Endothelial cell of umbilical vein (primary cell): ENCODE data around the gene OLIG1. TPM values are rescaled to one million over a fixed set of nuclear protein-coding genes. Genes with fewer than 3 reads are reported as not detected.

Source experiments
- BruUV-seq: library from RNA; stranded (reverse); fragments of 400-500 nt; replicated peaks from 2 replicates; lab custom pipeline; 2021; lab: Mats Ljungman, UMichigan
- CTCF ChIA-PET: fragments of 300-600, 350-600 bp; sonication (Branson Sonifier 250); formaldehyde crosslinking; loops from one replicate; lab custom pipeline; 2021; ENCODE audit warnings: antibody characterized with exemption, inconsistent platforms; lab: Charles Lee
- POLR2A ChIA-PET: fragments of 300-600, 350-600 bp; sonication (Branson Sonifier 250); formaldehyde crosslinking; loops from one replicate; lab custom pipeline; 2021; ENCODE audit warnings: antibody characterized with exemption, inconsistent platforms; lab: Charles Lee
- DNase-seq: peaks from one replicate; pipeline ENCODE4 v3.0.0-alpha.2; 2011; ENCODE audit warnings: low read depth, low spot score
- FAIRE-seq: peaks from 2 replicates; lab custom pipeline; 2011; peaks lifted over from hg19 to GRCh38; lab: Jason Lieb, UNC
- H2AFZ ChIP-seq: 2 replicates; pipeline ENCODE4 v1.6.0; 2012; ENCODE audit warnings: low read depth, low read length, control low read depth, inconsistent platforms
- H3K27ac ChIP-seq: 2 replicates; pipeline ENCODE4 v1.5.1; 2011; ENCODE audit warnings: low read depth, mild to moderate bottlenecking, control low read depth, low read length, moderate library complexity; ENCODE audit not compliant: insufficient read depth
- H3K27me3 ChIP-seq, 2 experiments: 2 replicates each; pipeline versions ENCODE4 v1.6.0 to v1.6.1; 2011; ENCODE audit warnings: low read length in 2 of 2, mixed read lengths in 1 of 2; ENCODE audit not compliant: control insufficient read depth in 2 of 2, insufficient read depth in 2 of 2
- H3K36me3 ChIP-seq, 2 experiments: 2 replicates in 1 of 2; 3 replicates in 1 of 2; pipeline ENCODE4 v1.5.1; 2011; ENCODE audit warnings: low read length in 2 of 2, mild to moderate bottlenecking in 1 of 2, moderate library complexity in 1 of 2; ENCODE audit not compliant: control insufficient read depth in 2 of 2, insufficient read depth in 2 of 2; ENCODE audit errors: extremely low read depth in 1 of 2
- H3K4me1 ChIP-seq: 3 replicates; pipeline ENCODE4 v1.5.1; 2011; ENCODE audit warnings: mild to moderate bottlenecking, low read length; ENCODE audit not compliant: control insufficient read depth, insufficient read depth; ENCODE audit errors: extremely low read depth
- H3K4me2 ChIP-seq: 2 replicates; pipeline ENCODE4 v1.6.1; 2011; ENCODE audit warnings: low read length, control low read depth, mixed read lengths; ENCODE audit not compliant: insufficient read depth
- H3K4me3 ChIP-seq, 3 experiments: fragments of 200-600 bp in 1 of 3; sonication (generic), shearing (Covaris generic) in 1 of 3; replicated peaks in 1 of 3; 2 replicates each; pipeline ENCODE4 v1.5.1; 2011 to 2016; ENCODE audit warnings: control low read depth in 3 of 3, low read length in 3 of 3, mild to moderate bottlenecking in 2 of 3, inconsistent platforms in 1 of 3, low read depth in 1 of 3, moderate library complexity in 1 of 3; ENCODE audit not compliant: insufficient read depth in 1 of 3
- H3K79me2 ChIP-seq: 2 replicates; pipeline ENCODE4 v1.6.0; 2012; ENCODE audit warnings: low read length, inconsistent platforms; ENCODE audit not compliant: control insufficient read depth, insufficient read depth
- H3K9ac ChIP-seq: replicated peaks from 2 replicates; pipeline ENCODE3; 2011; ENCODE audit warnings: low read length, control low read depth; ENCODE audit not compliant: insufficient read depth; ENCODE audit errors: extremely low read depth
- H3K9me1 ChIP-seq: replicated peaks from 3 replicates; pipeline ENCODE4 v1.6.0; 2011; ENCODE audit warnings: mild to moderate bottlenecking, low read length; ENCODE audit not compliant: control insufficient read depth, insufficient read depth; ENCODE audit errors: extremely low read depth
- H3K9me3 ChIP-seq: replicated peaks from 2 replicates; pipeline ENCODE4 v1.5.1; 2012; ENCODE audit warnings: low read length, inconsistent platforms; ENCODE audit not compliant: control insufficient read depth, insufficient read depth
- H4K20me1 ChIP-seq: replicated peaks from 2 replicates; pipeline ENCODE3; 2011; ENCODE audit warnings: mild to moderate bottlenecking, low read length; ENCODE audit not compliant: control insufficient read depth, insufficient read depth; ENCODE audit errors: extremely low read depth
- EZH2 ChIP-seq: IDR thresholded peaks from 2 replicates; pipeline ENCODE4 v1.6.1; 2012; ENCODE audit warnings: borderline replicate concordance, low read depth, mild to moderate bottlenecking, moderate library complexity, low read length, inconsistent platforms; ENCODE audit not compliant: severe bottlenecking
- FOS ChIP-seq: IDR thresholded peaks from 2 replicates; pipeline ENCODE4 v1.6.1; 2011; ENCODE audit warnings: mild to moderate bottlenecking, low read length, moderate library complexity, borderline replicate concordance; ENCODE audit not compliant: insufficient read depth
- GATA2 ChIP-seq: IDR thresholded peaks from 2 replicates; pipeline ENCODE4 v1.7.0; 2011; ENCODE audit warnings: low read depth, mild to moderate bottlenecking, moderate library complexity, mixed read lengths, low read length; ENCODE audit not compliant: insufficient read length, insufficient read depth
- JUN ChIP-seq: IDR thresholded peaks from 2 replicates; pipeline ENCODE4 v1.6.1; 2011; ENCODE audit warnings: borderline replicate concordance, low read depth; ENCODE audit not compliant: insufficient read length, insufficient read depth
- MYC ChIP-seq: IDR thresholded peaks from one replicate; pipeline ENCODE4 v1.6.1; 2011; ENCODE audit warnings: mild to moderate bottlenecking, low read depth, low read length
- POLR2AphosphoS5 ChIP-seq: IDR thresholded peaks from 2 replicates; pipeline ENCODE4 v1.6.1; 2012; ENCODE audit warnings: low read depth, mild to moderate bottlenecking, control low read depth, low read length, moderate library complexity; ENCODE audit not compliant: insufficient read depth
- dilution Hi-C: fragments of 300-500 bp; cut with MboI; formaldehyde crosslinking; loops from one replicate; pipeline ENCODE4 v1.15.0; 2019; ENCODE audit warnings: low sequenced_read_pairs; ENCODE audit not compliant: extremely low pct_ligation_motif_present
- intact Hi-C: fragments of 100-400 bp; cut with micrococcal nuclease; formaldehyde crosslinking; loops from one replicate; pipeline ENCODE4 v1.10.0; 2022
- polyA plus RNA-seq, 4 experiments: library from polyadenylated mRNA; depleted of rRNA in 3 of 4; stranded (reverse) in 3 of 4; unstranded in 1 of 4; fragments of >200 nt; gene quantifications; 2 replicates each; pipeline versions ENCODE4 v1.2.1 to v1.2.3, GENCODE V29; 2011 to 2012; ENCODE audit warnings: missing spikeins in 1 of 4
- total RNA-seq: library from RNA; stranded (reverse); gene quantifications from 2 replicates; pipeline ENCODE4 v1.2.3, GENCODE V29; 2021
- TF ChIP-seq, protein P1 (sequence below), 2 donors: IDR thresholded peaks; 1 replicate in 1 of 2; 2 replicates in 1 of 2; pipeline ENCODE4 v1.5.1; 2011; ENCODE audit warnings: low read length in 2 of 2, mild to moderate bottlenecking in 2 of 2, moderate library complexity in 2 of 2, control low read depth in 1 of 2, inconsistent platforms in 1 of 2, low read depth in 1 of 2; ENCODE audit not compliant: insufficient read depth in 1 of 2; ENCODE audit errors: extremely low read depth in 1 of 2
- TF ChIP-seq, protein P2 (sequence below): IDR thresholded peaks from 2 replicates; pipeline ENCODE4 v1.6.1; 2011; ENCODE audit not compliant: insufficient read depth, insufficient read length

The OLIG1 gene
- total and polyA plus RNA-seq, 2 donors (not counting 3 experiments of a cell fraction or from before 2014, with no cell fraction given): not detected

GRCh38 chr21:33037501-33037900 lies 32.4 kb upstream of the OLIG1 start:
- Histone ChIP-seq H3K9me3 (no peaks in the 10 kb centered on the region), H3K27me3 (peaks cover 21 to 23% of the 10 kb centered on the region in 2 experiments), H3K27ac (no peak overlapping the region), H3K4me2 (peak overlapping the region; percentile 57), H3K4me1 (peaks cover 20% of the 10 kb centered on the region), H3K9me1 (no peaks in the 10 kb centered on the region), H4K20me1 (no peaks in the 10 kb centered on the region), H3K79me2 (no peaks in the 10 kb centered on the region), H3K4me3 (no peak overlapping the region), H2AFZ (peak overlapping the region; percentile 33), H3K9ac (no peak overlapping the region), H3K36me3 (no peaks in the 10 kb centered on the region)
- ChIA-PET CTCF (interaction anchor here (0.9 to 1.9 kb wide), 3 partner anchors 11 to 90 kb away, joined by 3 to 5 read pairs (median 4); no protein-coding TSS in a partner anchor), POLR2A (no interaction called here)
- dilution Hi-C loops: no loop called here
- BruUV-seq: no TSS peak
- TF ChIP-seq POLR2AphosphoS5 (no peak), MYC (no peak), GATA2 (peak; percentile 55), FOS (no peak)
- FAIRE-seq (peak; percentile 80), DNase-seq (peak; percentile 15)
- intact Hi-C loops: no loop called here

GRCh38 chr21:33039536-33039935 lies 30.4 kb upstream of the OLIG1 start:
- POLR2A ChIA-PET: no interaction called here
- Histone ChIP-seq H3K79me2 (no peaks in the 10 kb centered on the region), H3K36me3 (no peaks in the 10 kb centered on the region), H3K4me1 (peaks cover 30% of the 10 kb centered on the region), H3K27me3 (peaks cover 3 to 5% of the 10 kb centered on the region in 2 experiments), H2AFZ (no peak overlapping the region), H3K27ac (no peak overlapping the region), H3K9me1 (no peaks in the 10 kb centered on the region), H3K4me2 (no peak overlapping the region), H4K20me1 (no peaks in the 10 kb centered on the region), H3K4me3 (no peak overlapping the region), H3K9me3 (no peaks in the 10 kb centered on the region), H3K9ac (no peak overlapping the region)
- intact Hi-C loops: no loop called here
- no peak for FAIRE-seq
- TF ChIP-seq, protein P1, sequence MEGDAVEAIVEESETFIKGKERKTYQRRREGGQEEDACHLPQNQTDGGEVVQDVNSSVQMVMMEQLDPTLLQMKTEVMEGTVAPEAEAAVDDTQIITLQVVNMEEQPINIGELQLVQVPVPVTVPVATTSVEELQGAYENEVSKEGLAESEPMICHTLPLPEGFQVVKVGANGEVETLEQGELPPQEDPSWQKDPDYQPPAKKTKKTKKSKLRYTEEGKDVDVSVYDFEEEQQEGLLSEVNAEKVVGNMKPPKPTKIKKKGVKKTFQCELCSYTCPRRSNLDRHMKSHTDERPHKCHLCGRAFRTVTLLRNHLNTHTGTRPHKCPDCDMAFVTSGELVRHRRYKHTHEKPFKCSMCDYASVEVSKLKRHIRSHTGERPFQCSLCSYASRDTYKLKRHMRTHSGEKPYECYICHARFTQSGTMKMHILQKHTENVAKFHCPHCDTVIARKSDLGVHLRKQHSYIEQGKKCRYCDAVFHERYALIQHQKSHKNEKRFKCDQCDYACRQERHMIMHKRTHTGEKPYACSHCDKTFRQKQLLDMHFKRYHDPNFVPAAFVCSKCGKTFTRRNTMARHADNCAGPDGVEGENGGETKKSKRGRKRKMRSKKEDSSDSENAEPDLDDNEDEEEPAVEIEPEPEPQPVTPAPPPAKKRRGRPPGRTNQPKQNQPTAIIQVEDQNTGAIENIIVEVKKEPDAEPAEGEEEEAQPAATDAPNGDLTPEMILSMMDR (IDR thresholded peaks at IDR 0.05; ENCODE audit: extremely low read depth in 1 of 2, insufficient read depth in 1 of 2, low read depth in 1 of 2, low read length in 2 of 2): no peak
- no peak for TF ChIP-seq GATA2
- TF ChIP-seq EZH2: no peak
- no peak for TF ChIP-seq MYC
- TF ChIP-seq JUN: no peak
- no peak for TF ChIP-seq FOS
- TF ChIP-seq POLR2AphosphoS5: no peak
- TF ChIP-seq, protein P2, sequence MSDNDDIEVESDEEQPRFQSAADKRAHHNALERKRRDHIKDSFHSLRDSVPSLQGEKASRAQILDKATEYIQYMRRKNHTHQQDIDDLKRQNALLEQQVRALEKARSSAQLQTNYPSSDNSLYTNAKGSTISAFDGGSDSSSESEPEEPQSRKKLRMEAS: no peak
- no peak for DNase-seq
- CTCF ChIA-PET: no interaction called here
- no TSS peak for BruUV-seq
- dilution Hi-C loops: no loop called here
